ENCODE data around the gene TMBIM4.
"Not testable (repeated sequence)": the region's sequence is repeated elsewhere in the genome, so short reads cannot be mapped to it uniquely, and the experiment has no call there.

Gene TMBIM4

GRCh38 chr12:66182956-66183355 lies 13.2 kb upstream of the TMBIM4 start:
- no peak for DNase-seq

DNA sequence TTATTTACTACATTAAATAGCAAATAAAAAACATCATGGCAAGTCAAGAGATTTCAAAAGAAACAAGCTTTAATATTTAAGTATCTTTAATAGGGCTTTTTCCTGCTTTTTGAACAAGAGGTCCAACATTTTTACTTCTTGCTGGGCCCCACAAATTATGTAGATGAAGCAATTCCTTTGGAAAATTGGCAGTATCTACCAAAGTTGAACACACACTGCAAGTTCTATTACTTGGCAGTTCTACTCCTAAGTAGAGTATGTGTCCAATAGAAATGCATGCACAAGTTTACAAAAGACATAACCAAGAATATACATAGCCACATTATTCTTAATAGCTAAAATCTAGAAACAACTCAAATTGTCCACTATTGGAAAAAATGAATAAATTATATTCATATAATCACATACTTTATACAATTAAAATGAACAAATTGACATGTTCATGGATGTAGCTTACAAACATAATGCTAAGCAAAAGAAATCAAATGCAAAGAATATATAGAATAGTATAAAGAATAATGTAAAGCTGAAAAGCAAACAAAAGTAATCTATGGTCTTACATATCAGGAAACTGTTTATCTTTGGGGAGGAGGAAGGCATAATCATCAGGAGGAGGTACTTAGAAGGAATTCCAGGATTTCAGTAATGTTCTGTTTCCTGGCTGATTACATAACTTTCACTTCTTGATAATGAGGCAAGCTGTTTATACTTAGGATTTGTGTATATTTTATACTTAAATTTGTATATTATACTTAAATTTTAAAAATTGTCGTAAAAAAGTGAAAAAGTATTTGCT lies 6.5 kb upstream of the TMBIM4 start:
- DNase-seq: no peak

- not testable (repeated sequence) for DNase-seq
Observed at GRCh38 chr12:66174391-66175325, 4.9 kb upstream of the TMBIM4 start.

DNA sequence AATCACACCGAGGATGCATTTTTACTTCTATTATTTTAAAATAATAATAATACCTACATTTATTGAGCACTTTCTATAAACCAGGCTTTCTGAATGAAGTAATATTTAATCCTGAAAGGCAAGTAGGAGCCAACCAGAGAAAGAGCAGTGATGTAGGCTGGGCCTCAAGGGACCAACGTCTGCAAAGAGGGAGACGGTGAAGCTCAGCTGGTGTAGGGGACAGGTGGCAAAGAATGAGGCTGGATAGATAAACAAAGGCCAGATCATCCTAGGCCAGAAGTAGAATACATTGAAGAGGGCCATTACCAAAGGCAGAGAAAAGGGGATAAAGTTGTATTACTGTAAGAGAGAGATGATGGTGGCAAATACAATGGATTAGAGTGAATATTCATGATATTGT lies 810 bp upstream of the TMBIM4 start:
- no peak for DNase-seq

DNA sequence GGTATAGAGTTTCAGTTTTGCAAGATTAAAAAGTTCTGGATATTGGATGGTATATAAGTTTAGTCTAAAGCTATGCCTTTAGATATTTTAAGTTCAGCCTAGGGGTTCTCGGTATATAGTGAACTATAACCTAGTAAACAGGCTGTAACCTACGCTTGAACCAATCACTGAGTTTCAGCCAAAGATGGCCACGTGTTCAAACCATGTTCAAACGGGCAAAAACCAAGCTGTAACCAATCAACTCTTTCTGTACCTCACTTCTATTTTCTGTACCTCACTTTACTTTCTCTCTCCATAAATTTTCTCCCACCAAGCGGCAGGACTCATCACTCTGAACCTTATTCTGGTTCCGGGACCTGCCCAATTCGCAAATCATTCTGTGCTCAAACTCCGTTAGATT lies 1.4 kb downstream of the TMBIM4 start:
- DNase-seq: no peak

GRCh38 chr12:66166561-66166960 lies 3.2 kb downstream of the TMBIM4 start:
- DNase-seq: no peak

- DNase-seq: no peak
Observed at GRCh38 chr12:66165141-66165540, 4.7 kb downstream of the TMBIM4 start.

GRCh38 chr12:66164349-66164821 lies 5.4 kb downstream of the TMBIM4 start:
- DNase-seq: no peak

- DNase-seq: no peak
Observed at GRCh38 chr12:66163289-66163688, 6.5 kb downstream of the TMBIM4 start.

DNA sequence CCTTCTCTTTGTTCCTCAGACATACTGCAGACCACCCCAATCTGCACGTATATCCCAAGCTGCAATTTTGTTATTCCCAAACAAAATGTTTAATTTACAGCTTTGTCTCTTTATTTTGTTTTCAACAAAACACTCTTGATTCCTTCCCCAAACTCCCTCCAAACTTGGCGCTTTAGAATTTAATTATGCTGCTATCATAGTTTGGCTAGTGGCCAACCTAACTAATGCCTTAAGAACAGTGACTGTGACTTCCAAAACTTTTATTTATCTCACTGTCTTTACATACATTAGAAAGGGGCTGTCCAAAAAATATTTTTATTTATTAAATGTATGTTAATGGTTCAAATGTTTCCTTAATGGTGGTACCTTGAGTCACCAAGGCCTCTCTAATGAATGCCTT lies 7.1 kb downstream of the TMBIM4 start:
- DNase-seq: no peak

GRCh38 chr12:66160704-66161103 lies 9.1 kb downstream of the TMBIM4 start:
- DNase-seq: no peak

GRCh38 chr12:66159123-66159522 lies 10.7 kb downstream of the TMBIM4 start:
- no peak for DNase-seq

DNA sequence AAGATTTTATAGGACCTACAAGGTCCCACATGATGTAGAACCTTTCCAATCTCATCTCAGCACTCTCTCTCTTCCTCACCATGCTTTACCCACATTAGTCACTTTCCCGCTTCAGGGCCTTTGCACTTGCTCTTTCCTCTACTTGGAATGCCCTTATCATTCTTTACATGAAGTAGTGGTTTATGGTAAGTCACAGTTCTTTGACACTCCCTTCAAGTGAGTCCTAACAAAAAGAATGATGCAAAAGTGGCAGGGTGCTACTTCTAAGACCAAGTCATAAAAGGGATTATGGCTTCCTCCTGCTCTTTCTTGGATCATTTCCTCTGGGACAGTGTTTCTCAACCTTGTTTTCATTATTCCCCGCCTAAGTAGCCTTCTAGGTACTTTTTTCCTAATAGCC lies 13.1 kb downstream of the TMBIM4 start:
- no peak for DNase-seq

- DNase-seq: no peak
Observed at GRCh38 chr12:66154776-66155175, 15.0 kb downstream of the TMBIM4 start.

- no peak for DNase-seq
Observed at GRCh38 chr12:66152732-66153131, 17.1 kb downstream of the TMBIM4 start.

DNA sequence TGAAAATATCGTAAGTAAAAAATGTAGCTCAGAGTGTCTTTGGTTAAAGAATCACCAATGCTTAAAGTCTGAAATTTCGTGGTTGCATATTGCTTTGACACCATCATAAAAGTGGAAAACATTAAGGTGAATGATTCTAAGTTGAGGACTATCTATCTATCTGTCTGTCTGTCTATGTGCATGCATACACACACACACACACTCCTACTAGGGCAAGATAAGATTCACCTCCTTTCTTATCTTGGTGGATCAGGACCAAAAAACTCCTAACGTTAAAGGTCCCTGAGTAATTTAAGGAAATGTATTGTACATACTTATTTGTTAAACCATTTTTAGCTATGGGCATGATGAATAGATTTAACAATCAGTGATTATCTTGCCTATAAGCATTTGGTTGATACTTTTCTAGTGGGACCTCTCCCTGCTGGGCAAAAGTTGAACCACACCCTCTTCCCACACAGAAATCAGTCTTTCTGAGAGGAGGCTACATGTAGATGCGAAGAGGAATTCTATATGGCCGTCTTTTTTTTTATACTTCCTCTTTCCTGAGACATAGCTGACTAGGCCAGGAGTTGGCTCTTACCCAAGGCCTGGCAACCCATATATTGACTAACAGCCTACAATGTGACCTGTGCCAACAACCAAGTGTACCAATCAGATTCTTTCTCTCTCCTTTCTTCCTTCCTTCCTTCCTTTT lies 19.9 kb downstream of the TMBIM4 start:
- peak; percentile 29 for DNase-seq

- DNase-seq: peak; percentile 83
Observed at GRCh38 chr12:66144791-66145754, 24.7 kb downstream of the TMBIM4 start.

DNA sequence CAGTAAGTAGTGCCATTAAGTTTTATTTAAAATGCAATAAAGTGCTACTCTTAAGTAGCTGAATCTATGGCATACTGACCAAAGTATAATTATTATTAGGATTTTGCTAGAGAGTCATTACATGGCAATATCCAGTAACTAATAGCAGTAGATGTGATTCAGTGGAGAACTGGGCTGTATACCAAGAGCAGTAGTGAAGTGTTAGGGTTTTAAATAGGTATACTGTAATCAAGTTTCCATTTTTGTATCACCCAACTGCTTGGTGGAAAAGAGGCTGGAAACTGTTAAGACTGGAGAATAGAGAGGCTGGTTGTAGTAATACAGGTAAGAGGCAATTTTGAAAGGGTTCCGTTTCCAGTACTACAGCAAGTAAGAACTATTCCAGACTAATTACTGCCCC lies 25.9 kb downstream of the TMBIM4 start:
- no peak for DNase-seq

DNA sequence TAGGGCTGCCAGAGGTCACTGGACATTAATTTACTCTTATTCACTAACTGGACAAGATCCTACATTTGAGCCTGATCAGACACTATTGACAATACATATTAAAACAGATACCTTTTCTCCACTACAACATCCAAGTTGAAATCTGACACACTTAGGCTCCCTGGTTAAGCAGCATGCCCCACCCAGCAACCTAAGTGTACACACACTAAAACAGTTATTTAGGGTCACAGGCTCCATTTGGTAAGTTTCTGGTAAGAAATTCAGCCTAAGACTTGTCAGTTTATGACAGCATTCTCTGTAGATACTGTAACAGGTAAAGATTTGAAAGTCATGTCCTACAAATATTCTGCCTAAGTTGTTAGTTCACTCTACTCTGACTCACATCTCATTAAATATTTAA lies 27.0 kb downstream of the TMBIM4 start:
- DNase-seq: no peak

- DNase-seq: no peak
Observed at GRCh38 chr12:66141299-66141698, 28.5 kb downstream of the TMBIM4 start.

- DNase-seq: no peak
Observed at GRCh38 chr12:66140731-66141130, 29.1 kb downstream of the TMBIM4 start.

DNA sequence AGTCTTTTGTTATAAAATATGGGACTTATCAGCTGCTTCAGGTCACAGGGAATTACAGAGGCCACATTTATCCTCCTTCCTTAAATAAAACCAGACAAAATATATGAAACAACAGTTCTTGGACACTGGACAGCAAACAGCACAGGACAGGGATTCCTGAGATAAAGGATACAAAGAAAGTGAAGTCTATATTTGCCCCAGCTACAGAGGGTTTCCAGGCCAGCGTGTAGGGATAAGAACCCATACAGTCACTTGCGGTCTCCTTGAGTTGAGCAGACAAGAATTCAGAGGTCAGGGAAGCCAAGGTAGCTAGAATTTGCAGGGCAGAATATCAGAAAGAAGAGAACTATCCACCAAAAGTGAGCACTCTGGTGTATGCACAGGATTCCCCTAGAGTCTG lies 30.5 kb downstream of the TMBIM4 start:
- no peak for DNase-seq
